ENCODE measurements around the gene GNA14.

DNA sequence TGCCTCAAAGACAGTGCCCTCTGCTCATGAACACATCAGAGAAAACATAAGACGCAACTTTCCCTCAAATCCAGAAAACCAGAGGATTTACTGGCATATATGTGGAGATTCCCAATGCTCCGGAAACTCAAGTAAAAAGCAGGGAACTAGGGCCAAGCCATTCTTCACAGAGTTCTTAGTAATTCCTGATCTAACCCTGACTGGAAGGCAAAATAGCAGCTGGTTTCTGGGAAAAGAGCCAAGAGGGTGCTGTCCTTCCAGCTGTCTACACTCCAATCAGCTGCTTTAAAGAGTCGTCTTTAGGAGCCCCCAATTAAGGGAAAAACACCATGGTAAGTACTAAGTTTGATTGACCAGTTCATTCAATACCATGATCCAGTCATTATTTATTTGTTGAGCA, 49.6 kb downstream of the GNA14 start:
- TF ChIP-seq CTCF (IDR thresholded peaks at IDR 0.05) (no peak), POLR2A (IDR thresholded peaks at IDR 0.05) (no peak), POLR2AphosphoS5 (IDR thresholded peaks at IDR 0.05) (no peak)

Data from breast epithelium (tissue), 3 donors.